ENCODE measurements around the gene CFAP97D1.

DNA sequence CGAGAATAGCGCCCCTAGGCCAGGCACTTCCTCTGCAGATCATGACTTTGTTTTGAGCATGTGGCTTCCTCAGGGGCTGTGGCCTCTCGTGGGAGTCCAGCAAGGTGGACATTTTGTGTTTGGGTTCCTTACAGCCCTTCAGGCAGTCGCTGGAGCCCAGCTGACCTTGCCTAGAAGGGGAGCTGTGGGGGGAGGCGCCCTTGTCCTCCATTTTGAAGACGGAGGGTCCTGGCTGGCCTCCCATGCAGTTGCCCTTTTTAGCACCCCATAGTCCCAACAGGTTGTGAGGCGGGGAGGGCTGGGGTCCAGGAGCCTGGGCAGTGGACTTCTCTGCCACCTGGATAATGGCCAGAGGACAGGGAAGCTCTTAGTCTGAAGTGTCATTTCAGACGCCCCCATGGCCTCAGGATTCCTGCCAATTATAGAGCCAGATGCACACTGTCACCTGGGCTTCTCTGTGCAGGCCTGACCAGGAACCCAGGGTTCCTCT, 23.0 kb upstream of the CFAP97D1 start:
- no peak for TF ChIP-seq CTCF (conservative IDR thresholded peaks at IDR 0.05; ENCODE audit: low read length)
- TF ChIP-seq EZH2phosphoT487 (IDR thresholded peaks at IDR 0.05; ENCODE audit: borderline replicate concordance, low read depth, low read length) = no peak
